ENCODE data around the gene ETS2.

Gene ETS2

GRCh38 chr21:38805328-38806152, at the start of gene ETS2:
ETS2 (plus strand) TSS chr21:38805929; CDS start chr21:38810035, 4,106 bp downstream.
- peak; percentile 28 for DNase-seq

- DNase-seq = no peak
These were observed 49.0 kb upstream of the ETS2 start for GRCh38 chr21:38756746-38757145.

- no peak for DNase-seq
These were observed 47.1 kb upstream of the ETS2 start for GRCh38 chr21:38758501-38759214.

- DNase-seq = no peak
These were observed 46.3 kb upstream of the ETS2 start for GRCh38 chr21:38759413-38759812.

GRCh38 chr21:38760017-38760761, 45.5 kb upstream of the ETS2 start:
- DNase-seq = no peak

- no peak for DNase-seq
These were observed 45.0 kb upstream of the ETS2 start for GRCh38 chr21:38760762-38761155.

GRCh38 chr21:38761531-38761930, 44.2 kb upstream of the ETS2 start:
- DNase-seq = no peak

GRCh38 chr21:38765056-38765455, 40.7 kb upstream of the ETS2 start:
- DNase-seq = no peak

GRCh38 chr21:38766987-38767722, 38.6 kb upstream of the ETS2 start:
- no peak for DNase-seq

- no peak for DNase-seq
These were observed 37.2 kb upstream of the ETS2 start for GRCh38 chr21:38768471-38769063.

- DNase-seq = no peak
These were observed 36.4 kb upstream of the ETS2 start for GRCh38 chr21:38769191-38769780.

- DNase-seq = no peak
These were observed 35.1 kb upstream of the ETS2 start for GRCh38 chr21:38770660-38771059.

GRCh38 chr21:38771536-38771935, 34.2 kb upstream of the ETS2 start:
- DNase-seq = no peak

- DNase-seq = no peak
These were observed 33.1 kb upstream of the ETS2 start for GRCh38 chr21:38772646-38773045.

GRCh38 chr21:38773099-38774061, 32.3 kb upstream of the ETS2 start:
- no peak for DNase-seq

- DNase-seq = no peak
These were observed 31.6 kb upstream of the ETS2 start for GRCh38 chr21:38774152-38774551.

GRCh38 chr21:38774586-38775285, 31.0 kb upstream of the ETS2 start:
- DNase-seq = no peak

GRCh38 chr21:38775733-38776132, 30.0 kb upstream of the ETS2 start:
- no peak for DNase-seq

GRCh38 chr21:38777015-38777414, 28.7 kb upstream of the ETS2 start:
- DNase-seq = no peak

- DNase-seq = no peak
These were observed 28.2 kb upstream of the ETS2 start for GRCh38 chr21:38777531-38777930.

Data from cortex of kidney (tissue), 1 donor.